GM23338 (cell line): Measurements from ENCODE around the gene CKLF. TPM values are rescaled to one million over a fixed set of nuclear protein-coding genes. Genes with fewer than 3 reads are reported as not detected.

Experiments used
- ATAC-seq: fragments of 200-7000 bp; cut with Tn5 transposase; 3 replicates; pipeline ENCODE4 v1.9.1; 2020
- DNase-seq: peaks from one replicate; pipeline ENCODE4 v3.0.0-alpha.2; 2015; ENCODE audit warnings: low spot score
- H2AFZ ChIP-seq: fragments of 200-600 bp; sonication (generic); 2 replicates; pipeline ENCODE4 v1.8.0; 2016; ENCODE audit warnings: antibody characterized with exemption, mild to moderate bottlenecking, moderate library complexity
- H3F3A ChIP-seq: fragments of 200-600 bp; sonication (generic); replicated peaks from 2 replicates; pipeline ENCODE4 v1.8.0; 2017; ENCODE audit warnings: antibody characterized with exemption, mixed run types, low read depth
- H3K27ac ChIP-seq: fragments of 200-600 bp; sonication (generic); 2 replicates; pipeline ENCODE4 v1.6.1; 2016; ENCODE audit warnings: low read depth
- H3K27me3 ChIP-seq: fragments of 200-600 bp; sonication (generic); 2 replicates; pipeline ENCODE4 v1.8.0; 2016; ENCODE audit warnings: mild to moderate bottlenecking, mixed run types, moderate library complexity; ENCODE audit not compliant: insufficient read depth
- H3K36me3 ChIP-seq: fragments of 200-600 bp; sonication (generic); 2 replicates; pipeline ENCODE4 v1.8.0; 2016; ENCODE audit warnings: mild to moderate bottlenecking; ENCODE audit not compliant: insufficient read depth
- H3K4me1 ChIP-seq: fragments of 200-600 bp; sonication (generic); 2 replicates; pipeline ENCODE4 v1.8.0; 2016; ENCODE audit warnings: mild to moderate bottlenecking, moderate library complexity; ENCODE audit not compliant: insufficient read depth
- H3K4me2 ChIP-seq: fragments of 200-600 bp; sonication (generic); 2 replicates; pipeline ENCODE4 v1.7.1; 2017; ENCODE audit warnings: mixed run types
- H3K4me3 ChIP-seq: fragments of 200-600 bp; sonication (generic); 2 replicates; pipeline ENCODE4 v1.6.1; 2016; ENCODE audit warnings: mixed run types
- H3K79me2 ChIP-seq: fragments of 200-600 bp; sonication (generic); replicated peaks from 2 replicates; pipeline ENCODE4 v1.8.0; 2017; ENCODE audit warnings: mild to moderate bottlenecking; ENCODE audit not compliant: insufficient read depth
- H3K9me2 ChIP-seq: fragments of 200-600 bp; sonication (generic); 2 replicates; pipeline ENCODE4 v1.8.0; 2017; ENCODE audit not compliant: insufficient read depth
- H4K20me1 ChIP-seq: fragments of 200-600 bp; sonication (generic); replicated peaks from 2 replicates; pipeline ENCODE4 v1.8.0; 2017; ENCODE audit warnings: mild to moderate bottlenecking; ENCODE audit not compliant: insufficient read depth
- H3K27ac Mint-ChIP-seq: 2 replicates; pipeline ENCODE4 v1.8.0; 2020; ENCODE audit warnings: inconsistent platforms, mild to moderate bottlenecking, moderate library complexity, mixed read lengths
- H3K27me3 Mint-ChIP-seq: 3 replicates; pipeline ENCODE4 v1.8.0; 2022; ENCODE audit warnings: low read depth, mild to moderate bottlenecking, moderate library complexity, mixed read lengths, inconsistent platforms; ENCODE audit not compliant: insufficient read depth, poor library complexity
- H3K36me3 Mint-ChIP-seq: 3 replicates; pipeline ENCODE4 v1.8.0; 2021; ENCODE audit warnings: low read depth, mild to moderate bottlenecking, inconsistent platforms, moderate library complexity, mixed read lengths
- H3K4me1 Mint-ChIP-seq: 3 replicates; pipeline ENCODE4 v1.8.0; 2020; ENCODE audit warnings: mild to moderate bottlenecking, inconsistent platforms, mixed read lengths
- H3K4me3 Mint-ChIP-seq: 3 replicates; pipeline ENCODE4 v1.8.0; 2021; ENCODE audit warnings: moderate library complexity, mild to moderate bottlenecking, inconsistent platforms, mixed read lengths
- H3K9me3 Mint-ChIP-seq: 3 replicates; pipeline ENCODE4 v1.8.0; 2020; ENCODE audit warnings: moderate library complexity, mild to moderate bottlenecking, inconsistent platforms, mixed read lengths
- CREB1 ChIP-seq: fragments of 250-450 bp; sonication (Bioruptor Pico); IDR thresholded peaks from 2 replicates; pipeline ENCODE4 v1.5.0; 2020; ENCODE audit warnings: low read depth, mild to moderate bottlenecking, moderate library complexity
- ETS1 ChIP-seq: IDR thresholded peaks from 2 replicates; pipeline ENCODE4 v1.6.1; 2016; ENCODE audit warnings: antibody characterized with exemption
- EZH2 ChIP-seq: fragments of 200-600 bp; sonication (generic); IDR thresholded peaks from one replicate; pipeline ENCODE4 v1.8.0; 2017; ENCODE audit warnings: antibody characterized with exemption, mild to moderate bottlenecking, low read depth; ENCODE audit not compliant: unreplicated experiment
- EZH2phosphoT487 ChIP-seq: fragments of 200-600 bp; sonication (generic); IDR thresholded peaks from one replicate; pipeline ENCODE4 v1.8.1; 2018; ENCODE audit warnings: antibody characterized with exemption; ENCODE audit not compliant: unreplicated experiment
- JUNB ChIP-seq: IDR thresholded peaks from one replicate; pipeline ENCODE4 v1.6.1; 2016; ENCODE audit warnings: antibody characterized with exemption; ENCODE audit not compliant: unreplicated experiment
- NANOG ChIP-seq: IDR thresholded peaks from 2 replicates; pipeline ENCODE4 v1.6.1; 2016; ENCODE audit warnings: antibody characterized with exemption, borderline replicate concordance
- POLR2AphosphoS5 ChIP-seq: IDR thresholded peaks from 2 replicates; pipeline ENCODE4 v1.6.1; 2016; ENCODE audit warnings: antibody characterized with exemption, low read depth
- STAT1 ChIP-seq: IDR thresholded peaks from one replicate; pipeline ENCODE4 v1.6.1; 2016; ENCODE audit warnings: antibody characterized with exemption; ENCODE audit not compliant: unreplicated experiment
- ZNF114 ChIP-seq: fragments of 250-450 bp; sonication (Bioruptor Pico); IDR thresholded peaks from 2 replicates; pipeline ENCODE4 v1.5.0; 2020; ENCODE audit warnings: mild to moderate bottlenecking, moderate library complexity
- ZNF331 ChIP-seq: fragments of 250-450 bp; sonication (Bioruptor Pico); IDR thresholded peaks from 2 replicates; pipeline ENCODE4 v1.5.0; 2020; ENCODE audit warnings: low read depth, mild to moderate bottlenecking, moderate library complexity
- ZNF462 ChIP-seq: fragments of 250-450 bp; sonication (Bioruptor Pico); IDR thresholded peaks from 2 replicates; pipeline ENCODE4 v1.5.0; 2020; ENCODE audit warnings: mild to moderate bottlenecking, moderate library complexity
- polyA plus RNA-seq: library from polyadenylated mRNA; unstranded; fragments of >200 nt; fragmentation: Nextera tagmentation; extraction: Ambion mirVana; gene quantifications from 2 replicates; pipeline ENCODE4 v1.2.1, GENCODE V29; 2016
- total RNA-seq: library from RNA; depleted of rRNA; stranded (reverse); fragments of >200 nt; shearing (Covaris generic); gene quantifications from 2 replicates; pipeline ENCODE4 v1.2.3, GENCODE V29; 2014
- TF ChIP-seq, protein P1 (sequence below), 2 experiments: fragments of 200-600 bp in 1 of 2; sonication (generic) in 1 of 2; conservative IDR thresholded peaks; 2 replicates each; pipeline versions ENCODE4 v1.5.1 to v1.6.1; 2016 to 2017; ENCODE audit warnings: antibody characterized with exemption in 2 of 2, low read depth in 2 of 2, mild to moderate bottlenecking in 2 of 2, moderate library complexity in 1 of 2
- TF ChIP-seq, protein P2 (sequence below): IDR thresholded peaks from one replicate; pipeline ENCODE4 v1.6.1; 2018; ENCODE audit warnings: antibody characterized with exemption; ENCODE audit not compliant: unreplicated experiment

Gene CKLF
- total and polyA plus RNA-seq, 2 experiments from 2014 or later = 25.5 to 60.0 TPM

GRCh38 chr16:66599726-66600125 lies 47.4 kb downstream of the CKLF start:
- H3K27me3 ChIP-seq = peaks cover 7% of the 10 kb centered on the region
- Mint-ChIP-seq H3K27me3 (peaks cover 21% of the 10 kb centered on the region), H3K4me3 (no peak overlapping the region), H3K9me3 (peaks cover 10% of the 10 kb centered on the region), H3K4me1 (peaks cover 9% of the 10 kb centered on the region), H3K27ac (no peak overlapping the region), H3K36me3 (peaks cover 9% of the 10 kb centered on the region; the same call in 2 of the 3 replicates)
- no peak overlapping the region for H3K27ac ChIP-seq
- H3K79me2 ChIP-seq = no peaks in the 10 kb centered on the region
- DNase-seq = no peak
- H3K4me2 ChIP-seq = no peak overlapping the region
- H3K4me1 ChIP-seq = peaks cover 3% of the 10 kb centered on the region
- no peak for ATAC-seq
- H4K20me1 ChIP-seq = no peaks in the 10 kb centered on the region
- TF ChIP-seq, protein P1, sequence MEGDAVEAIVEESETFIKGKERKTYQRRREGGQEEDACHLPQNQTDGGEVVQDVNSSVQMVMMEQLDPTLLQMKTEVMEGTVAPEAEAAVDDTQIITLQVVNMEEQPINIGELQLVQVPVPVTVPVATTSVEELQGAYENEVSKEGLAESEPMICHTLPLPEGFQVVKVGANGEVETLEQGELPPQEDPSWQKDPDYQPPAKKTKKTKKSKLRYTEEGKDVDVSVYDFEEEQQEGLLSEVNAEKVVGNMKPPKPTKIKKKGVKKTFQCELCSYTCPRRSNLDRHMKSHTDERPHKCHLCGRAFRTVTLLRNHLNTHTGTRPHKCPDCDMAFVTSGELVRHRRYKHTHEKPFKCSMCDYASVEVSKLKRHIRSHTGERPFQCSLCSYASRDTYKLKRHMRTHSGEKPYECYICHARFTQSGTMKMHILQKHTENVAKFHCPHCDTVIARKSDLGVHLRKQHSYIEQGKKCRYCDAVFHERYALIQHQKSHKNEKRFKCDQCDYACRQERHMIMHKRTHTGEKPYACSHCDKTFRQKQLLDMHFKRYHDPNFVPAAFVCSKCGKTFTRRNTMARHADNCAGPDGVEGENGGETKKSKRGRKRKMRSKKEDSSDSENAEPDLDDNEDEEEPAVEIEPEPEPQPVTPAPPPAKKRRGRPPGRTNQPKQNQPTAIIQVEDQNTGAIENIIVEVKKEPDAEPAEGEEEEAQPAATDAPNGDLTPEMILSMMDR (conservative IDR thresholded peaks at IDR 0.05; ENCODE audit: low read depth in 2 of 2) = no peak
- TF ChIP-seq JUNB (no peak), ZNF114 (CRISPR knock-in tag) (no peak), NANOG (no peak), ZNF331 (CRISPR knock-in tag) (no peak), ETS1 (no peak), CREB1 (CRISPR knock-in tag) (no peak), EZH2 (no peak), POLR2AphosphoS5 (no peak), ZNF462 (CRISPR knock-in tag) (no peak), EZH2phosphoT487 (no peak), STAT1 (no peak)
- TF ChIP-seq, protein P2, sequence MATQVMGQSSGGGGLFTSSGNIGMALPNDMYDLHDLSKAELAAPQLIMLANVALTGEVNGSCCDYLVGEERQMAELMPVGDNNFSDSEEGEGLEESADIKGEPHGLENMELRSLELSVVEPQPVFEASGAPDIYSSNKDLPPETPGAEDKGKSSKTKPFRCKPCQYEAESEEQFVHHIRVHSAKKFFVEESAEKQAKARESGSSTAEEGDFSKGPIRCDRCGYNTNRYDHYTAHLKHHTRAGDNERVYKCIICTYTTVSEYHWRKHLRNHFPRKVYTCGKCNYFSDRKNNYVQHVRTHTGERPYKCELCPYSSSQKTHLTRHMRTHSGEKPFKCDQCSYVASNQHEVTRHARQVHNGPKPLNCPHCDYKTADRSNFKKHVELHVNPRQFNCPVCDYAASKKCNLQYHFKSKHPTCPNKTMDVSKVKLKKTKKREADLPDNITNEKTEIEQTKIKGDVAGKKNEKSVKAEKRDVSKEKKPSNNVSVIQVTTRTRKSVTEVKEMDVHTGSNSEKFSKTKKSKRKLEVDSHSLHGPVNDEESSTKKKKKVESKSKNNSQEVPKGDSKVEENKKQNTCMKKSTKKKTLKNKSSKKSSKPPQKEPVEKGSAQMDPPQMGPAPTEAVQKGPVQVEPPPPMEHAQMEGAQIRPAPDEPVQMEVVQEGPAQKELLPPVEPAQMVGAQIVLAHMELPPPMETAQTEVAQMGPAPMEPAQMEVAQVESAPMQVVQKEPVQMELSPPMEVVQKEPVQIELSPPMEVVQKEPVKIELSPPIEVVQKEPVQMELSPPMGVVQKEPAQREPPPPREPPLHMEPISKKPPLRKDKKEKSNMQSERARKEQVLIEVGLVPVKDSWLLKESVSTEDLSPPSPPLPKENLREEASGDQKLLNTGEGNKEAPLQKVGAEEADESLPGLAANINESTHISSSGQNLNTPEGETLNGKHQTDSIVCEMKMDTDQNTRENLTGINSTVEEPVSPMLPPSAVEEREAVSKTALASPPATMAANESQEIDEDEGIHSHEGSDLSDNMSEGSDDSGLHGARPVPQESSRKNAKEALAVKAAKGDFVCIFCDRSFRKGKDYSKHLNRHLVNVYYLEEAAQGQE = no peak
- no peak overlapping the region for H2AFZ ChIP-seq
- no peaks in the 10 kb centered on the region for H3F3A ChIP-seq
- H3K9me2 ChIP-seq = no peaks in the 10 kb centered on the region
- no peaks in the 10 kb centered on the region for H3K36me3 ChIP-seq
- no peak overlapping the region for H3K4me3 ChIP-seq
